Measurements from ENCODE around the gene PRCD.

- TF ChIP-seq EZH2 (IDR thresholded peaks at IDR 0.05; ENCODE audit: low read length, unreplicated experiment) (no peak), EZH2phosphoT487 (IDR thresholded peaks at IDR 0.05; ENCODE audit: borderline replicate concordance, low read length) (no peak)
- TF ChIP-seq, protein P1, sequence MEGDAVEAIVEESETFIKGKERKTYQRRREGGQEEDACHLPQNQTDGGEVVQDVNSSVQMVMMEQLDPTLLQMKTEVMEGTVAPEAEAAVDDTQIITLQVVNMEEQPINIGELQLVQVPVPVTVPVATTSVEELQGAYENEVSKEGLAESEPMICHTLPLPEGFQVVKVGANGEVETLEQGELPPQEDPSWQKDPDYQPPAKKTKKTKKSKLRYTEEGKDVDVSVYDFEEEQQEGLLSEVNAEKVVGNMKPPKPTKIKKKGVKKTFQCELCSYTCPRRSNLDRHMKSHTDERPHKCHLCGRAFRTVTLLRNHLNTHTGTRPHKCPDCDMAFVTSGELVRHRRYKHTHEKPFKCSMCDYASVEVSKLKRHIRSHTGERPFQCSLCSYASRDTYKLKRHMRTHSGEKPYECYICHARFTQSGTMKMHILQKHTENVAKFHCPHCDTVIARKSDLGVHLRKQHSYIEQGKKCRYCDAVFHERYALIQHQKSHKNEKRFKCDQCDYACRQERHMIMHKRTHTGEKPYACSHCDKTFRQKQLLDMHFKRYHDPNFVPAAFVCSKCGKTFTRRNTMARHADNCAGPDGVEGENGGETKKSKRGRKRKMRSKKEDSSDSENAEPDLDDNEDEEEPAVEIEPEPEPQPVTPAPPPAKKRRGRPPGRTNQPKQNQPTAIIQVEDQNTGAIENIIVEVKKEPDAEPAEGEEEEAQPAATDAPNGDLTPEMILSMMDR (conservative IDR thresholded peaks at IDR 0.05; ENCODE audit: low read depth, low read length): no peak
Observed at GRCh38 chr17:76490112-76490710, 49.6 kb upstream of the PRCD start.

Measured in PC-3 (cell line).